Pancreas (tissue), 10 donors: ENCODE results near the gene MOB3A. TPM values are rescaled to one million over a fixed set of nuclear protein-coding genes. Genes with fewer than 3 reads are reported as not detected.

Experiments used
- ATAC-seq, 4 donors: fragments of 200-7000 bp; cut with Tn5 transposase; one replicate each; pipeline versions ENCODE4 v1.8.0 to v1.9.1; 2020; ENCODE audit warnings: mild to moderate bottlenecking in 4 of 4, moderate library complexity in 4 of 4
- DNase-seq, 6 donors: peaks; one replicate each; pipeline ENCODE4 v3.0.0-alpha.2; 2020
- FAIRE-seq: peaks from 2 replicates; lab custom pipeline; 2012; peaks lifted over from hg19 to GRCh38; lab: Jason Lieb, UNC
- H3K27ac ChIP-seq, 4 donors: fragments of 200-600 bp; sonication (generic); 1 replicate in 3 of 4; 2 replicates in 1 of 4; pipeline versions ENCODE4 v1.5.0 to v1.8.0; 2020
- H3K27me3 ChIP-seq, 4 donors: fragments of 200-600 bp; one replicate each; pipeline ENCODE4 v1.8.0; 2021
- H3K36me3 ChIP-seq, 3 donors: fragments of 200-600 bp; sonication (generic) in 1 of 3; one replicate each; pipeline versions ENCODE4 v1.5.0 to v1.8.0; 2020 to 2021
- H3K4me1 ChIP-seq, 3 donors: fragments of 200-600 bp; one replicate each; pipeline ENCODE4 v1.8.0; 2021
- H3K4me3 ChIP-seq, 4 donors: fragments of 200-600 bp; sonication (generic) in 2 of 4; one replicate each; pipeline versions ENCODE4 v1.5.0 to v1.8.0; 2020 to 2021
- H3K9me3 ChIP-seq, 4 donors: fragments of 200-600 bp; one replicate each; pipeline ENCODE4 v1.8.0; 2021
- WGBS, 2 donors: extraction: QIAGEN DNeasy Blood & Tissue Kit; methylation state at CpG; one replicate each; pipeline ENCODE4 v1.1.7; 2013; 5-methylcytosine and 5-hydroxymethylcytosine counted together
- intact Hi-C, 3 donors: fragments of 100-400 bp; cut with DNase I; formaldehyde crosslinking; loops; one replicate each; pipeline versions ENCODE4 v1.11.1 to v1.14.2; 2022
- polyA plus RNA-seq, 2 donors: library from polyadenylated mRNA; stranded (reverse); fragments of 200-250 nt; gene quantifications; one replicate each; pipeline ENCODE4 v1.2.3, GENCODE V29; 2013
- total RNA-seq, 6 donors: library from RNA; stranded (reverse); fragmentation: NEBNext Ultra II Directional in 4 of 6; extraction: Animal tissue kit (Norgen Biotek cat#: 25700) in 4 of 6; gene quantifications; one replicate each; pipeline versions ENCODE4 v1.2.1 to v1.2.4, GENCODE V29; 2021 to 2023
- TF ChIP-seq, protein P1 (sequence below), 4 donors: fragments of 200-600 bp; sonication (generic) in 3 of 4; IDR thresholded peaks; one replicate each; pipeline versions ENCODE4 v1.5.0 to v1.8.0; 2021; ENCODE audit warnings: antibody characterized with exemption in 4 of 4
- donor health status: healthy with polysubstance abuse.
- donor health status: DM: no; HTN: no; CAD: no; lungs with moderate emphysema.
- donor health status: DM: no; HTN: no; CAD: no.
- donor health status: control.
- donor health status: control.
- donor health status: Bipolar disorder and iron deficiency.
- donor health status: DM: yes; HTN: yes; CAD: no.
- donor health status: DM: no; HTN: no; CAD: no.
- donor health status: DM: no; HTN: no; CAD: no.
- donor health status: DM: yes; HTN: yes; CAD: no.

Gene MOB3A
- total and polyA plus RNA-seq, 8 donors: 9.2 to 26.0 (median 16.6) TPM

DNA sequence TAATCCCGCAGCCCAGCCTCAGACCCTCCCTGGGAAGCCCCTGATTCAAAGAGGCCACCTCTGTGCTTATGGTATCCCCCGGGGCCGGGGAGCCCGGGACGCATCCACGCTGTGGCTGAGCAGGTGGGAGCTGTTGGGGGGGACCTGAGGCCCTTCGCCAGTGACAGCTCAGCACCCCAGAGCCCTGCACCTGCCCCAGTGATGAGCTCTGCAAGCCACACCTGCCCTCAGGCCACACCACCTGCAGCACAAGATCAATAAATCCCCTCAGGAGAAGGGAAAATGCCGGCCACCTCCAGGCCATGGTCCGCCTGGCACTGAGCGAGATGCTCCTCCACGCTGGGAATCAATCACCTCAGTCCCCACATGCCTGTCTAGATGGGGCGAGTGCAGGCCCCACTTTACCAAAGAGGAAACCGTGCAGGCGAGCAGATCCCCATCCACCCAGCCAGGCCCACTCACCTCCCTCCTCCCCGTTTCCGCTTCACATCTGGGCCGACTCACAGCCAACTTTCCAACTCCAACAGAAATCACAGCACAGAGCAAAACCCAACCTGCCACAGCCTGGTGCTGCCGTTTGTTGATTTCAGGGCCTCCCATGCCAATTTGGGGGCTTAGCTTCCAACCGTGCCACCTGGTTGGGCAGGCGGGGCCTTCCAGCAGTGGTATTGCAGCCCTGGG is 12.8 kb downstream of the MOB3A start:
- WGBS, 2 donors: 85 to 88% methylated on average over 20 of the region's 20 CpGs
- ATAC-seq: peak in 1 of 4 donors; percentile 19
- intact Hi-C loops: no loop called here
- no peaks in the 10 kb centered on the region for H3K27me3 ChIP-seq
- H3K36me3 ChIP-seq: peaks cover 0 to 8% (median 0%) of the 10 kb centered on the region in 3 donors
- H3K4me3 ChIP-seq: peak overlapping the region in 1 of 4 donors; percentile 18
- peak overlapping the region in 2 of 4 donors; percentile 22 to 30 for H3K27ac ChIP-seq
- H3K4me1 ChIP-seq: peaks cover 0 to 5% (median 0%) of the 10 kb centered on the region in 3 donors
- TF ChIP-seq, protein P1, sequence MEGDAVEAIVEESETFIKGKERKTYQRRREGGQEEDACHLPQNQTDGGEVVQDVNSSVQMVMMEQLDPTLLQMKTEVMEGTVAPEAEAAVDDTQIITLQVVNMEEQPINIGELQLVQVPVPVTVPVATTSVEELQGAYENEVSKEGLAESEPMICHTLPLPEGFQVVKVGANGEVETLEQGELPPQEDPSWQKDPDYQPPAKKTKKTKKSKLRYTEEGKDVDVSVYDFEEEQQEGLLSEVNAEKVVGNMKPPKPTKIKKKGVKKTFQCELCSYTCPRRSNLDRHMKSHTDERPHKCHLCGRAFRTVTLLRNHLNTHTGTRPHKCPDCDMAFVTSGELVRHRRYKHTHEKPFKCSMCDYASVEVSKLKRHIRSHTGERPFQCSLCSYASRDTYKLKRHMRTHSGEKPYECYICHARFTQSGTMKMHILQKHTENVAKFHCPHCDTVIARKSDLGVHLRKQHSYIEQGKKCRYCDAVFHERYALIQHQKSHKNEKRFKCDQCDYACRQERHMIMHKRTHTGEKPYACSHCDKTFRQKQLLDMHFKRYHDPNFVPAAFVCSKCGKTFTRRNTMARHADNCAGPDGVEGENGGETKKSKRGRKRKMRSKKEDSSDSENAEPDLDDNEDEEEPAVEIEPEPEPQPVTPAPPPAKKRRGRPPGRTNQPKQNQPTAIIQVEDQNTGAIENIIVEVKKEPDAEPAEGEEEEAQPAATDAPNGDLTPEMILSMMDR (IDR thresholded peaks at IDR 0.05): no peak
- no peak for FAIRE-seq
- no peak for DNase-seq
- H3K9me3 ChIP-seq: no peaks in the 10 kb centered on the region

DNA sequence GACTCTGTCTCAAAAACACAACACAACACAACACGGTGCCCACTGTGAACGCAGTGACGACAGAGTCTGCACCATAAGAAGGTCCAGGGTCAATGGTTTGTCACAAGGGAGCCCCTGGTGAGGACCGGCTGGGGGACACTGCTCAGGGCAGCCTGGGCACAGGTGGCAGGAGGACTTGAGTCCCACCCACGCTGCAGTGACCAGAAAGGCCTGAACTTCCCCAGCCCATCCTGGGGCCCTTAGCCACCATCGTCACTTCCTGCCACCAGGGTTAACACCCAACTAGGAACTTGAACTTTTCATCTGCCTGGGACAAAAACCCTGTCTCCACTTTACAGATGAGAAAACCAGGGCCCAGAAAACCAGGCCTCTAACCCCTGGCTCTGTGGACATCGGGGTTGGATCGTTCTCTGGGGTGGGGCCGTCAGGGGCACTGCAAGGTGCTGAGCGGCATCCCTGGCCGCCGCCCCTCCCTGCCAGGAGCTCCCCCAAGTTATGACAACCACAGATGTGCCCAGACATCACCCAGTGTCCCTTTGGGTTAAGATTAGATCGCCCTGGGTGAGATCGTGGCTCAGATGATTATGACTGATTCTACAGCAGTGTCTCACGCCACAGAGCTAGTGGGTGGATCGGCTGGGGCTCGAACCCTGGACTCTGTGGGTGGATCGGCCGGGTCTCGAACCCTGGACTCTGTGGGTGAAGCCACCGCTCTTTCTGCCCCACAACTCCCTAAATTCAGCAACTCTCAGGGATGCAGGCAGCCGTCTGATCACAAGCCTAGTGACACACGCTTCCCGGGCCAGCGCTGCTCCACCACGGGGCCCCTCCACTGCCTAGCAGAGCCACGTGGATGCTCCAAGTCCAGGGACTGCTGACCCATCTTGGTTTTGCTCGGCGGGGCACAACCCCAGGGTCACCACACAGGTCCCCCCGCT is 14.0 kb downstream of the MOB3A start:
- no peak for FAIRE-seq
- whole genome bisulfite sequencing, 2 donors: 88% methylated on average over 30 of the region's 30 CpGs
- Histone ChIP-seq H3K27ac (peak overlapping the region in 1 of 4 donors; percentile 32), H3K9me3 (no peaks in the 10 kb centered on the region), H3K4me3 (peak overlapping the region in 1 of 4 donors; percentile 10), H3K27me3 (no peaks in the 10 kb centered on the region), H3K36me3 (peaks cover 0 to 12% (median 0%) of the 10 kb centered on the region in 3 donors), H3K4me1 (peaks cover 0 to 3% (median 0%) of the 10 kb centered on the region in 3 donors)
- TF ChIP-seq, protein P1 (IDR thresholded peaks at IDR 0.05): no peak
- DNase-seq: no peak
- ATAC-seq: peak in 2 of 4 donors; percentile 10 to 55
- intact Hi-C loops: no loop called here

DNA sequence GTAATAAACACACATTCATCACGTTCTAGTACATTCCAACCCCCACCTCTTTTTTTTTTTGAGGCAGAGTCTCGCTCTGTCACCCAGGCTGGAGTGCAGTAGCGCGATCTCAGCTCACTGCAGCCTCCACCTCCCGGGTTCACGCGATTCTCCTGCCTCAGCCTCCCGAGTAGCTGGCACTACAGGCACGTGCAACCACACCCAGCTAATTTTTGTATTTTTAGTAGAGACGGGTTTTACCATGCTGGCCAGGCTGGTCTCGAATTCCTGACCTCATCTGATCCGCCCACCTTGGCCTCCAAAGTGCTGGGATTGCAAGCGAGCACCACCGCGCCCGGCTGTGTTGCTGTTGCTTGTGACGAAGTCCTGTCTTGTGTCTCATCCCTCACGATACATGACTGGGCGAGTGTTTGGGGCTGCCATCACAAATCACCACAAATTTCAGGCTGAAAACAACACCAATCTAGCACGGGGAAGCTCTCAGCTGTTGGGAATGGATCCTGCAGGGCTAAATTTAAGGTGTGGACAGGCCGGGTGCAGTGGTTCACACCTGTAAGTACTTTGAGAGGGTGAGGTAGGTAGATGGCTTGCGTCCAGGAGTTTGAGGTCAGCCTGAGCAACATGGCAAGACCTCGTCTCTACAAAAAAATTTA is 15.7 kb downstream of the MOB3A start:
- peaks cover 0 to 18% (median 0%) of the 10 kb centered on the region in 3 donors for H3K36me3 ChIP-seq
- 87% methylated on average over 23 of the region's 23 CpGs for WGBS, 2 donors
- no peak for FAIRE-seq
- no peak for ATAC-seq
- H3K27ac ChIP-seq: no peak overlapping the region
- no peak overlapping the region for H3K4me3 ChIP-seq
- TF ChIP-seq, protein P1 (IDR thresholded peaks at IDR 0.05): no peak
- H3K4me1 ChIP-seq: no peaks in the 10 kb centered on the region
- H3K9me3 ChIP-seq: no peaks in the 10 kb centered on the region
- DNase-seq: no peak
- no peaks in the 10 kb centered on the region for H3K27me3 ChIP-seq
- intact Hi-C loops: no loop called here

DNA sequence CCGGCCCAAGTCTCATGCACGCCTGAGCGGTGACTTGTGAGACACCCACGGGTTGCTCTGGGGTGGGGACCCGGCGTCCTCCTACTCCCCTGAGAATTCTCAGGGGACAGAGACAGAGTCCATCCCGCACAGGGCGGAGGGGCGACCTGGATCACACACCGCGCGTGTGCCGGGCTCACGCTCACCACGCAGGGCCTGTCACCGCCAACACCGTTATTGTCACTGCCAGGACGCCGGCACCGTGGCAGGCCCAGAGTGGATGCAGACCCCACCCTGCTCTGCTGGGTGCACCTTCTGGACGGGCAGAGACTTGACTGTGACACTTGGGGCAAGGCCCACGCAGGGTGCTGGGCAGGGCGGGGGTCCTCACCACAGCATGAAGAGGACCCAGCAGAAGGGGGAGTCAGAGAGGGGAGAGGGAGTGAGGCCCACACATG is 16.2 kb downstream of the MOB3A start:
- Histone ChIP-seq H3K4me1 (no peaks in the 10 kb centered on the region), H3K27ac (no peak overlapping the region), H3K4me3 (no peak overlapping the region), H3K27me3 (no peaks in the 10 kb centered on the region), H3K36me3 (peaks cover 0 to 22% (median 0%) of the 10 kb centered on the region in 3 donors), H3K9me3 (no peaks in the 10 kb centered on the region)
- WGBS, 2 donors: 94% methylated on average over 23 of the region's 23 CpGs
- peak in 1 of 6 donors; percentile 60 for DNase-seq
- TF ChIP-seq, protein P1 (IDR thresholded peaks at IDR 0.05): no peak
- intact Hi-C loops: loop anchor here in 1 of 3 donors (10.0 kb wide), 1 partner anchor 185 kb away; no protein-coding TSS in a partner anchor
- no peak for FAIRE-seq
- ATAC-seq: no peak
